Parathyroid adenoma (tissue), 2 donors: ENCODE data around the gene GSN.

Experiments used
- H2AFZ ChIP-seq: fragments of 300-600 bp; sonication (generic); one replicate; pipeline ENCODE4 v1.7.0; 2017; ENCODE audit warnings: antibody characterized with exemption, mild to moderate bottlenecking
- H3K27ac ChIP-seq: fragments of 300-600 bp; sonication (generic); one replicate; pipeline ENCODE4 v1.7.0; 2017
- H3K27me3 ChIP-seq: fragments of 300-600 bp; sonication (generic); one replicate; pipeline ENCODE4 v1.7.0; 2017; ENCODE audit warnings: low read length; ENCODE audit not compliant: control insufficient read depth, insufficient read depth
- H3K36me3 ChIP-seq: fragments of 300-600 bp; sonication (generic); one replicate; pipeline ENCODE4 v1.7.0; 2017; ENCODE audit warnings: low read length; ENCODE audit not compliant: control insufficient read depth, insufficient read depth
- H3K4me1 ChIP-seq: fragments of 300-600 bp; sonication (generic); one replicate; pipeline ENCODE4 v1.7.0; 2017; ENCODE audit warnings: control low read depth
- H3K4me2 ChIP-seq: fragments of 300-600 bp; sonication (generic); one replicate; pipeline ENCODE4 v1.7.0; 2017; ENCODE audit warnings: low read length
- H3K4me3 ChIP-seq: fragments of 300-600 bp; sonication (generic); one replicate; pipeline ENCODE4 v1.7.0; 2017; ENCODE audit warnings: low read depth, low read length
- H3K79me2 ChIP-seq: fragments of 300-600 bp; sonication (generic); one replicate; pipeline ENCODE4 v1.7.0; 2017; ENCODE audit warnings: control low read depth
- H3K9ac ChIP-seq: fragments of 300-600 bp; sonication (generic); one replicate; pipeline ENCODE4 v1.7.0; 2017; ENCODE audit warnings: mild to moderate bottlenecking
- H3K9me3 ChIP-seq: fragments of 300-600 bp; sonication (generic); one replicate; pipeline ENCODE4 v1.7.0; 2017; ENCODE audit warnings: low read length; ENCODE audit not compliant: control insufficient read depth
- CTCF ChIP-seq: fragments of 300-600 bp; sonication (generic); IDR thresholded peaks from one replicate; pipeline ENCODE4 v1.7.0; 2017; ENCODE audit warnings: antibody characterized with exemption, mild to moderate bottlenecking
- donor health status: primary hyperparathyroidism.

The GSN gene

GRCh38 chr9:121242219-121242958 is 25.6 kb upstream of the GSN start:
- Histone ChIP-seq H3K4me1 (no peaks in the 10 kb centered on the region), H3K4me3 (no peak overlapping the region), H3K36me3 (no peaks in the 10 kb centered on the region), H3K9me3 (no peaks in the 10 kb centered on the region), H3K9ac (no peak overlapping the region), H3K79me2 (no peaks in the 10 kb centered on the region), H2AFZ (no peak overlapping the region), H3K27ac (no peak overlapping the region), H3K4me2 (no peak overlapping the region), H3K27me3 (no peaks in the 10 kb centered on the region)
- TF ChIP-seq CTCF, result no peak

- TF ChIP-seq CTCF, result no peak
- H3K27me3 ChIP-seq, result no peaks in the 10 kb centered on the region
- H3K27ac ChIP-seq, result no peak overlapping the region
- H3K36me3 ChIP-seq, result no peaks in the 10 kb centered on the region
- no peaks in the 10 kb centered on the region for H3K9me3 ChIP-seq
- H3K9ac ChIP-seq, result no peak overlapping the region
- H2AFZ ChIP-seq, result no peak overlapping the region
- no peak overlapping the region for H3K4me3 ChIP-seq
- no peaks in the 10 kb centered on the region for H3K79me2 ChIP-seq
- H3K4me2 ChIP-seq, result no peak overlapping the region
- H3K4me1 ChIP-seq, result no peaks in the 10 kb centered on the region
Measured at GRCh38 chr9:121242959-121243346, 25.0 kb upstream of the GSN start.

- no peak overlapping the region for H3K27ac ChIP-seq
- TF ChIP-seq CTCF, result no peak
Measured at GRCh38 chr9:121246821-121247561, 21.0 kb upstream of the GSN start.

GRCh38 chr9:121249563-121249962 is 18.4 kb upstream of the GSN start:
- Histone ChIP-seq H3K27ac (no peak overlapping the region), H3K4me3 (no peak overlapping the region), H2AFZ (no peak overlapping the region), H3K4me2 (no peak overlapping the region), H3K27me3 (no peaks in the 10 kb centered on the region), H3K79me2 (no peaks in the 10 kb centered on the region), H3K9me3 (no peaks in the 10 kb centered on the region), H3K9ac (no peak overlapping the region), H3K36me3 (no peaks in the 10 kb centered on the region), H3K4me1 (no peaks in the 10 kb centered on the region)
- no peak for TF ChIP-seq CTCF

More at GRCh38 chr9:121246821-121247561, 21.0 kb upstream of the GSN start:
- H3K9ac ChIP-seq, result no peak overlapping the region
- no peak overlapping the region for H3K4me3 ChIP-seq
- H3K4me1 ChIP-seq, result no peaks in the 10 kb centered on the region
- no peaks in the 10 kb centered on the region for H3K27me3 ChIP-seq
- H3K4me2 ChIP-seq, result no peak overlapping the region
- H3K79me2 ChIP-seq, result no peaks in the 10 kb centered on the region
- no peaks in the 10 kb centered on the region for H3K9me3 ChIP-seq
- no peak overlapping the region for H2AFZ ChIP-seq
- H3K36me3 ChIP-seq, result no peaks in the 10 kb centered on the region
